ENCODE results near the gene CPEB2. TPM values are rescaled to one million over a fixed set of nuclear protein-coding genes. Genes with fewer than 3 reads are reported as not detected.

The CPEB2 gene
- total and polyA plus RNA-seq, 2 of the 8 experiments (the other 6 are each of a cell fraction or from before 2014, with no cell fraction given) = 0.39 to 1.9 TPM

- TF ChIP-seq EGR1 (IDR thresholded peaks at IDR 0.05; ENCODE audit: borderline replicate concordance, low read depth, low read length) (no peak), TAF1 (IDR thresholded peaks at IDR 0.05; ENCODE audit: low read depth, low read length) (no peak)
These were observed 75.7 kb downstream of the CPEB2 start (continued) for GRCh38 chr4:15077969-15078368.

All from H1 (cell line).